GM21390 (cell line): ENCODE measurements around the gene TSPYL1.

ENCODE experiments used
- ATAC-seq: cut with Tn5 transposase; IDR thresholded peaks from one replicate; pipeline ENCODE4 v1.9.1; 2021; ENCODE audit not compliant: unreplicated experiment

Gene TSPYL1

DNA sequence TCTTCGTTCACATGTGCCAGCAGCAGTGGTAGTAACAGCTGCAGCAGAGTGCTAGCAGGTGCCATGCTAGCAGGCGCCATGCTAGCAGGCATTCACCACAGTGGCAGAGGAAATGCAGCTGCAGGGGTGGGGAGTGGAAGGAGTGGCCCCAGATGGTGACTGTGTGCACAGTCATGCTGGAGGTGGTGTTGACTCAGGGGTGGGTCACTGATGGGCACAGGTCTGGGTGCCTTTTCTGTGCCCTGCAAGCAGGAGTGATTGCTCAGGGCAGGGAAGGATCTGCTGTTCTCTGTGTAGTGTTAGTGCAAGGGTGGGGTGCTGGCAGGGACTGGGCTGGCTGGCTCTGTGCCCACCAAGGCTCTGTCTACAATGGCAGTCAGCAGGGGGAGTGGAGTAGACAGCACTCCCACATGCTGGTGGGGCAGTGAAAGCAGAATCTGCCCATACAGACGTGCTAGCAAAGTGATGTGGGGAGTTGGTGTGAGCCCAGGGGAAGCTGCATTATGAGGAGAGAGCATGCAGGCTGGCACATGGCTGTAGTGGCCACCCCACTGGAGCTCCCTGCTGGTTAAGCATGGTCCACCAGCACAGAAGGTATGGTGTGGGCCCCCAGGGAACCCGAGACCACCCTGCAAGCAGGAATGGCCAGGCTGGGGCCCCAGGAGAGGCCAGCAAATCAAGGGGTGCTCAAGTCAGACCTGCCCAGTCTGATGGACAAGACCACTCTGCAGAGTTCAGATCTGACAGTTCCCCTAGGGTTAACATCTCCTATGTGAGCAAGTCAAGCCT is 14.5 kb downstream of the TSPYL1 start:
- no peak for ATAC-seq

- ATAC-seq = no peak
Observed at GRCh38 chr6:116263353-116263752, 16.4 kb downstream of the TSPYL1 start.

DNA sequence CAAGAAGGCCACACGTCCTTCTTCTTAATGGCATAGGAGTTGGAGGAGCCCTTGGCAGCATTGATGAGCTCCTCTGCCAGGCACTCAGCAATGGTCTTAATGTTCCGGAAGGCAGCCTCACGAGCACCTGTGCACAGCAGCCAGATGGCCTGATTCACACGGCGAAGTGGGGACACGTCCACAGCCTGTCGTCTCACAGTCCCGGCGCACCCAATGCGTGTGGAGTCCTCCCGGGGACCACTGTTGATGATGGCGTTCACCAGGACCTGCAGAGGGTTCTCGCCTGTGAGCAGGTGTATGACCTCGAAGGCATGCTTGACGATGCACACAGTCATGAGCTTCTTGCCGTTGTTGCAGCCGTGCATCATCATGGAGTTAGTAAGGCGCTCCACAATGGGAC is 21.2 kb downstream of the TSPYL1 start:
- no peak for ATAC-seq

- ATAC-seq = no peak
Observed at GRCh38 chr6:116256694-116257093, 23.0 kb downstream of the TSPYL1 start.

DNA sequence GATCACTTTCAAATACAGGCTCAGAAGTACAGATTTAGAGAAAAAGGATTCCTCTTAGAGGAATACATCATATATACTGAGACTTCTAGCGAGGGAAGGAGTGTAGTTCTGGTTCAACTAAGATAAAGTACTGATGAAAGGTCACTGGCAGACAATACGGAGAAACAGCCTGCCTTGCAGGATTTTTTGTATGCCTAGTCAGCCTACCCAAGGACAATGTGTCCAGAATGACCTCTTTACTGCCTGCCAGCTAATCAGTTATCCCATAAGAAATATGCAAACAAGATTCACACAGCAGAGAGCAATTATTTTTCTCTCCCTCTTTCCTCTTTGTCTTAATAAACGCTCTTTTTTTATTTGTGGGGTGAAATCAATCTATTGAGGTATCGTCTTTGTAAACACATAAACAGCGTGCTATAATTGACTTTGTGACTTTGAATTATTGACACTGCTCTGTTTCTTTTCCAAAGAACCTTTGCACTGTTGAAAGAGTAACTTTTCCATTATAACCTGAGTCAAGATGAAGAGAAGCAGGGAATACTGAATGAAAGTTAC is 24.4 kb downstream of the TSPYL1 start:
- ATAC-seq = no peak

- peak; percentile 39 for ATAC-seq
Observed at GRCh38 chr6:116254297-116255056, 25.3 kb downstream of the TSPYL1 start.

- peak; percentile 99 for ATAC-seq
Observed at GRCh38 chr6:116253505-116254296, 26.0 kb downstream of the TSPYL1 start, which contains the start of gene TSPYL4. Gene TSPYL4, minus strand, starts transcription at chr6:116254075. Its CDS starts 67 bp downstream, at chr6:116254008.

- ATAC-seq = no peak
Observed at GRCh38 chr6:116253188-116253504, 26.6 kb downstream of the TSPYL1 start.

GRCh38 chr6:116251568-116252384 is 28.0 kb downstream of the TSPYL1 start:
- ATAC-seq = no peak

- no peak for ATAC-seq
Observed at GRCh38 chr6:116248577-116248976, 31.2 kb downstream of the TSPYL1 start.

DNA sequence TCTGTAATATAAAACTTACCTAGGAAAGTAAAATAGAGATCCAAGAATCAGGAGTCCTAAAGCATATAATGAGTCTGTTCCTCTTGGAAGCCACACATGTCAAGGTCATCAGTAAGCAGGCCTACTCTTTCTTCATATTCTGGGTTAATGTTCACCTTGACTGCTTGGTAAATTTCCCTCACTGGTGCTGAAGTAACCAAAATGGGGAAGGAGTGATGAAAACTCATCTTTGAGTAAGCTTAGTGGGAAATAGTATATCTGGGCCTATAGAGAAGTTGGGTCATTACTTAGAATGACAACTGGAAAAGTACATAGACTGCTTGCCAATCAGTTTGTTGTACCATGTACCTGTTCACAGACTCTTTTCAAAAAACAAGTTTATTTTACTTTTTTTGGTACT is 32.4 kb downstream of the TSPYL1 start:
- no peak for ATAC-seq

- ATAC-seq = no peak
Observed at GRCh38 chr6:116246089-116246488, 33.6 kb downstream of the TSPYL1 start.

DNA sequence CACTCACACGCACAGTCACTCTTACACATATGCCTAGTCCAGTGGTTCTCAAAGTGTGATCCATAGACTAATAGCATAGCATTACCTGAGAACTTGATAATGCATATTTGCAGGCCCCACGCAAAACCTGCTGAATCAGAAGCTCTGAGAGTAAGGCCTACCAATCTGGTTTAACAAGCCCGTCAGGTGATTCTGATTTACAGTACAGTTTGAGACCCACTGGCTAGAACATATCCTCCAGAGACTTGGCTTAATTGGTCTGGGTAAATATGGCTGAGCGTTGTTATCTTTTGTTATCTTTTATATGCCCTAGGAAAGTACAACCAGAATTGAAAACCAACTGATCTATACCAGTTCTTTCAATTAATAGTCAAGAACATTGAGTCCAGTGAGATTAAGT is 35.4 kb downstream of the TSPYL1 start:
- ATAC-seq = no peak

- ATAC-seq = no peak
Observed at GRCh38 chr6:116239856-116240255, 39.9 kb downstream of the TSPYL1 start.

DNA sequence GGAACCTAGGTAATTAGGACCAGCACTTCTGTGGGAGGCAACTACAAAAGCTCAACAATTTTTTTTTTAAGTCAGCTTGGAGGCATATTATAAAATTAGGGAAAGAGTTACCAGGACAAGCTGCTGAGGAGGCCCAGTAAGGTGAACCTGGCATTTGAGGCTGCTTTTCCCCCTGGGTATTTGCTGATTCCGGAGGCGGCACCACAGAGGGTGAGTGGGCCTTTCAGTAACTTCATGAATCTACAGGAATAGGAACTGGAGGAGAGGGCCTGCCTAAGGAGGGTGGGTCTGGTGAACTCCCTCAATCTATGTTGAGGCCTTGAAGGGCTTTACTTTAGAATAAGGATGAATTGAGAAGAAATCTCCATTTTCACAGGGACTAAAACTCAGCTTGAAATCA is 40.5 kb downstream of the TSPYL1 start:
- no peak for ATAC-seq

- no peak for ATAC-seq
Observed at GRCh38 chr6:116238083-116238482, 41.6 kb downstream of the TSPYL1 start.

DNA sequence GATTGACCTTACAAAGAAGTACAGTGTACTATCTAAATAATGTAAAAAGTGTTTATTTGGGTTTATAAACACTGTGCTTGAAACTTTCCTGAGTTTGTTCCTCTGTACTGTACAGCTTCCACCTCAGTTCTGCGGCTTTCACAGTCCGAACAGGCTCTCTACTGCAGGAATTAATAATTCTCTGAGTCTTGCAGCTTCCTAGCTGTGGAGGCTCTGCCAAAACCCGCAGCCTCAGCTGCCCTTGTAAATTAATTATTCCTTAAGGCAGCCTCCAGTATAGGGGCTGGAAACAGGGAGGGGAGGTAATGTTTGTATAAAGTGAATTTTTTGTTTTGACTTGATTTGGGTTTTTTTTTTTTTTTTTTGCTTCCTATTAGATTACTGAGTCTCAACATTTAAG is 45.0 kb downstream of the TSPYL1 start:
- ATAC-seq = no peak

DNA sequence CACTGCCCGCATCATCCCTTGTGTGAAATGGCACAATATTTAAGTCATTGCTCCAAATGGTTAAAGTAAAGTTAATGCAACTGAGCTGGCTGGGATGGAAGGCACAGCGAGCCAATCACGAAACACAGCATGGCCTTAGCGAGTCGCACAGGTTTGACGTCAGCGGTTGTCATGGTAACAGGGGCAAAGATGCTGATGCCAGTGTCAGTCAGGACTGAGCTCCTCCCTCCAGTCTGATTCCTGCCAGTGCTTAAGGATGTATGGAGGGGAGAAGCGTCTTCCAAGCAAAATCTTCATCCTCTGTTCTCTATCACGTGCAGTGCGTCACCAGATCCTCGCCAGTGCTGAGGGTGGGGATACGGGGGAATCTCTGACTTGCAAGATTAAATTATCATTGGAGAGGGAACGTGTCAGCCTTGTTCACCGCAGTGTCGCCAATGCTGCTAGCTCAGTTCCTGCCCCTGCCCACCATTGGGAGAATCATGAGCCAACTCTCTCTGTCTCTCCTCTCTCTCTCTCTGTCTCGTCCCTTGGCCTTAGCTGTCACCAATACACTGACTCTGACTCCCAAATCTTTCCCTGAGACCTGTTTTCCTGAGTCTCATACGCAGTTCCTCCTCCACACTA is 50.3 kb downstream of the TSPYL1 start:
- ATAC-seq = no peak
